A549 (cell line): Measurements from ENCODE around the gene PHB1.

ENCODE experiments used
- CTCF ChIP-seq: fragments of >200 bp; sonication (Bioruptor Twin); formaldehyde crosslinking; IDR thresholded peaks from 3 replicates; pipeline ENCODE4 v1.5.1; 2016
- POLR2A ChIP-seq: IDR thresholded peaks from 2 replicates; pipeline ENCODE4 v1.6.1; 2012; ENCODE audit warnings: mild to moderate bottlenecking, low read length
- SREBF2 ChIP-seq: fragments of 450-650 bp; IDR thresholded peaks from 2 replicates; pipeline ENCODE4 v1.6.1; 2014; ENCODE audit warnings: mild to moderate bottlenecking, moderate library complexity

GRCh38 chr17:49369089-49369488 is 45.6 kb downstream of the PHB1 start:
- TF ChIP-seq CTCF (no peak), POLR2A (no peak), SREBF2 (no peak)
